DMS114 treated with DMSO at 0.1 percent for 48 hours (cell line): ENCODE measurements around the gene INTS11.
"Not testable (repeated sequence)": the region's sequence is repeated elsewhere in the genome, so short reads cannot be mapped to it uniquely, and the experiment has no call there.

Experiments
- DNase-seq: peaks from one replicate; lab custom pipeline; 2025; ENCODE audit not compliant: unreplicated experiment; lab: John Stamatoyannopoulos, UW

INTS11 gene

DNA sequence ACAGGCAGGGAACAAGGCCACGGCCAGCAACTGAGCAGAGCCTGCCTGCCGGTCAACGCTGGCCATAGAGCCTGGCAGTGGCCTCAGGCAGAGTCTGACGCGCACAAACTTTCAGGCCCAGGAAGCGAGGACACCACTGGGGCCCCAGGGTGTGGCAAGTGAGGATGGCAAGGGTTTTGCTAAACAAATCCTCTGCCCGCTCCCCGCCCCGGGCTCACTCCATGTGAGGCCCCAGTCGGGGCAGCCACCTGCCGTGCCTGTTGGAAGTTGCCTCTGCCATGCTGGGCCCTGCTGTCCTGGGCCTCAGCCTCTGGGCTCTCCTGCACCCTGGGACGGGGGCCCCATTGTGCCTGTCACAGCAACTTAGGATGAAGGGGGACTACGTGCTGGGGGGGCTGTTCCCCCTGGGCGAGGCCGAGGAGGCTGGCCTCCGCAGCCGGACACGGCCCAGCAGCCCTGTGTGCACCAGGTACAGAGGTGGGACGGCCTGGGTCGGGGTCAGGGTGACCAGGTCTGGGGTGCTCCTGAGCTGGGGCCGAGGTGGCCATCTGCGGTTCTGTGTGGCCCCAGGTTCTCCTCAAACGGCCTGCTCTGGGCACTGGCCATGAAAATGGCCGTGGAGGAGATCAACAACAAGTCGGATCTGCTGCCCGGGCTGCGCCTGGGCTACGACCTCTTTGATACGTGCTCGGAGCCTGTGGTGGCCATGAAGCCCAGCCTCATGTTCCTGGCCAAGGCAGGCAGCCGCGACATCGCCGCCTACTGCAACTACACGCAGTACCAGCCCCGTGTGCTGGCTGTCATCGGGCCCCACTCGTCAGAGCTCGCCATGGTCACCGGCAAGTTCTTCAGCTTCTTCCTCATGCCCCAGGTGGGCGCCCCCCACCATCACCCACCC, 6.9 kb upstream of the INTS11 start, which contains the start of gene TAS1R3:
TSS of gene TAS1R3 (plus strand) at position 213 of the 898 bp plus-strand sequence. CDS start at position 279, 66 bp downstream.
- DNase-seq = no peak

DNA sequence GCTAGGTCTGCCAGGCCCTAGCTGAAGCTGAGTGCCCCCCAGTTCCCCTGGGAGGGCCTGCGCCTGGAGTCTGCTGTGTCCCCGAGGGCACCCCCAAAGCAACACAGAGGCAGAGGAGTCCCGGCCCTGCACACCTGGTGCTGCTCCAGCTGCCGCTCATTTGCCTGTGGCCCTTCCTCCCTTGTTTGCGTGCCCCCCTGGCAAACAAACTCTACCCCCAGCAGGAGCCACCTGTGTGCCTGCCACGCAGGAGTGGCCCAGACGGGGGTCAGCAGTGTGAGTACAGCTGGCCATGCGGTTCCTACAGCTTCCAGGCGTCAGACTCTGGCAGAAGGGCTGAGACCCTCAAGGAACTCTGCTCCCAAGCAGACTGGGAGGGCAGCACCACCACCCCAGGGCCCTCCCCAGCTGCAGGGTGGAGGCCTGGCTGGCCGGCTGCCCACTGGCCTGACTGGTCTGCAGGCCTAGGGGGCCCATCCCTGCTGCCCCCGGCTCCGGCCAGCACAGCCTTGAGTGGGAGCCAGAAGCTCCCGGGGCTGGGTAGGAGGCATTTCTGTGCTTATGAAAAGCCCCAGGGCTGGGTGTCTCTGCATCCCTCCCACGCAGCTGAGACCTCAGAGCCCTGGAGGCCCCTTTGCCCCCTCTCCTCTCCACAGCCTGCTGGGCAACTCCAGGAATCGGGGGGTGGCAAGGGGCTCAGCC, 6.1 kb upstream of the INTS11 start:
- no peak for DNase-seq

DNA sequence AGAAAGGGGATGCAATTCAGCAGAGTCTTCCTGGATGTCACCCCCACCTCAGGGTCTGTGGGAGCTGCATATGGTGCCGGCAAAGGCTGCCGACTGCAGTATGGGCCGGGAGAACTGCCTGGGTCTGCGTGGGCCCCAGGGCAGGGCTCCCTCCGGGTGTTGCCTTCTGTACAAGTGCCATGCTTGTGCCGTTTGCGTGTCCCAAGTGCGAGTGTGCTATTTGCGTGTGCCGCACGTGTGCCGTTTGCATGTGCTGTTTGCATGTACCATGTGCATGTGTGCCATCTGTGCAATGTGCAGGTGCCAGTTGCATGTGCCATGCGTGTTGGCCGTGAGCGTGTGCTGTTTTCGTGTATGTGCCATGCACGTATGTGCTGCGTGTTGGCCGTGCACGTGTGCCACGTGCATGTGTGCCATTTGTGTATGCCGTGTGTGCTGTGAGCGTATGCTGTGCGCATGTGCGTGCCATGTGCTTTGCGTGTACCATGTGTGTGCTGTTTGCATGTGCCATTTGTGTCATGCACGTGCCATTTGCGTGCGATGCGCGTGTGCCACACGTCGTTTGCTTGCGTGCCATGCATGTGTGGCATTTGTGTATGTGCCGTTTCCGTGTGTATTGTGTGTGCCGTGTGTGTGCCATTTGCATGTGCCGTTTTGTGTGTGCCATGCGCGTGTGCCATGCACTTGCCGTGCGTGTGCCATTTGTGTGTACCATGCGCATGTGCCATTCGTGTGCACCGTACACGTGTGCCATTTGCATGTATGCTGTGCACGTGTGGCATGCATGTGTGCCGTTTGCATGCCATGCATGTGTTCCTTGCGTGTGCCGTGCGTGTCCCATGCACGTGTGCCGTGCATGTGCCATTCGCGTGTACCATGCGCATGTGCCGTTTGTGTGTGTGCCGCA, 5.1 kb upstream of the INTS11 start:
- no peak for DNase-seq

DNA sequence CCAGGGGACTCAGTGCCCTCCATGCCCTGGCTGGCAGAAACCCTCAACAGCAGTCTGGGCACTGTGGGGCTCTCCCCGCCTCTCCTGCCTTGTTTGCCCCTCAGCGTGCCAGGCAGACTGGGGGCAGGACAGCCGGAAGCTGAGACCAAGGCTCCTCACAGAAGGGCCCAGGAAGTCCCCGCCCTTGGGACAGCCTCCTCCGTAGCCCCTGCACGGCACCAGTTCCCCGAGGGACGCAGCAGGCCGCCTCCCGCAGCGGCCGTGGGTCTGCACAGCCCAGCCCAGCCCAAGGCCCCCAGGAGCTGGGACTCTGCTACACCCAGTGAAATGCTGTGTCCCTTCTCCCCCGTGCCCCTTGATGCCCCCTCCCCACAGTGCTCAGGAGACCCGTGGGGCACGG, 3.8 kb upstream of the INTS11 start:
- no peak for DNase-seq

DNA sequence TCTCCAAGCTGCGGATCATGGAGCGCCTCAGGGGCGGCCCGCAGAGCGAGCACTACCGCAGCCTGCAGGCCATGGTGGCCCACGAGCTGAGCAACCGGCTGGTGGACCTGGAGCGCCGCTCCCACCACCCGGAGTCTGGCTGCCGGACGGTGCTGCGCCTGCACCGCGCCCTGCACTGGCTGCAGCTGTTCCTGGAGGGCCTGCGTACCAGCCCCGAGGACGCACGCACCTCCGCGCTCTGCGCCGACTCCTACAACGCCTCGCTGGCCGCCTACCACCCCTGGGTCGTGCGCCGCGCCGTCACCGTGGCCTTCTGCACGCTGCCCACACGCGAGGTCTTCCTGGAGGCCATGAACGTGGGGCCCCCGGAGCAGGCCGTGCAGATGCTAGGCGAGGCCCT, 2.8 kb upstream of the INTS11 start:
- no peak for DNase-seq

DNA sequence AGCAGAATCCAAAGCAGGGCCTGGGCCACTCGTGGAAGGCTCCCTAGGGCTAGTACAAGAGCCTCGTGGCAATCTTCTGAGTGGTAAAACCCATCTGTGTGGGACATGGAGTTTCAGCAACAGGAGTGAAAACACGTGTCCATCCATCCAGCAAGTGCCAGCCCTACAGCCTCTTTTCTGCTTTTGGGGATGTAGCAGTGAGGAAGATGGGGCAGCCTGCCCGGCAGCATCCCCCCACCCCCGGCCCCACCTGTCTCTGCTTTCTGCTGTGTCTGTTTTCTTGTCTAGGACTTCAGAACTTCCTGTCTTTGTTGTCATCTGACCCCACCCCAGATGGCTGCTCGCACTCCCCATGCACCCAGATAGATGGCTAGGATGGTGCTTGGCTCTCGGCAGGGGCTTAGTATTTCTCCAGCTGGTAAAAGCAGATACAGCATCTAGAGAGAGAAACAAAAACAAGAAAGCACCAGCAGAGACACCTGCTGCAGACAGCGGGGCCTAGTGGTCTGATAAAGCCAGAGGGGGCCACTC, 1.7 kb upstream of the INTS11 start:
- DNase-seq = no peak

DNA sequence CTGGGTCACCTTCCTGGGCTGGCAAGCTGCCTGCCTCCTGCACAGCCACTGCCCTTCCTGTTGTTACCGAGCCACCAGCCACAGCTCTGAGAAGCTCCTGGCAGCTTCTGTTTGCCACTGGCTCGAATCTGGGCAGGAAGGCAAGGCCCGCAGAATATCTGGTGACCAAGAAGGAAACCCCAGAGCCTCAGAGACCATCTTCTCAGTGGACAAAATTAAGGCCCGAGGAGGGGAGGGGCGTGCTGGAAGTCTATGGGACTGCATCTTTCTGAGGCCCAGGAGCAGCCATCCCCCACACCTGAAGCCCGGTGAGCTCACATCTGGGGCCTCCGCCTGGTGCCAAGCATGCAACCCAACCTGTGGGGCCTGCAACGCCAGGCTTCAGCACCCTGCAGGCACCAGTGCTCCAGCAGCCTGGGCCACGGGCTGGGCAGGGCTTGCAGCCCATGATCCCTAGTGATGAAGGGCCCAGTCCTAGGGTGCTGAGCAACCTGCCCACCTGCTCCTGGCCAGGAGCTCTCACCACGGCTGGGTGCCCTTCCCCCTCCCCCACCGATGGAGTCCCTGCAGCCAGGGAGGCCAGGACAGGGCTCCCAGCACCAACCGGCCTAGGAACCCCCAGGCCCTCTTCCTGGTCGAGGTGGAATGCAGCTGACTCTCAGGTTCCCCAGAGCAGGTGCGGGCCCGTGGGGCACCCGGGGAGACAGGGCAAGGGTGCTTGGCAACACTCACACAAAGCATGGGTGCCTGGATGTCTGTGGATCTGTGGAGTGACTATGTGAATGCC, 1.0 kb upstream of the INTS11 start:
- DNase-seq = no peak

DNA sequence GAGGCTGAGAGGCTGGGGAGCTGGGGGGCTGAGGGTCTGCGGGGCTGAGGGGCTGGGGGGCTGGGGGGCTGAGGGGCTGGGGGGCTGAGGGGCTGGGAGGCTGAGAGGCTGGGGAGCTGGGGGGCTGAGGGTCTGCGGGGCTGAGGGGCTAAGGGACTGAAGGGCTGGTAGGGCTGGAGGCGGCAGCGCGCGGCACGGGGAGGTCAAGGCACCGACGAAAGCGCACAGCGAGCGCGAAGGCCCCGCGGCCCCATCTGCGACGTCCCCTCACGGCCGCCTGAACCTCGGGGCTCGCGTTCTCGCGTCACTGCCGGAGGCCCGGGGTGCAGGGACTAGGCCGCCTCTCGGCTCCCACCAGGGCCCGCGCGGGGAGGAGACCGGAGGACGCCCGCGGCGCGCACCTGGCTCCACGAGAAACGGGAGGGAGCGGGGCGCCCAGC, 356 bp downstream of the INTS11 start:
- no peak for DNase-seq

DNA sequence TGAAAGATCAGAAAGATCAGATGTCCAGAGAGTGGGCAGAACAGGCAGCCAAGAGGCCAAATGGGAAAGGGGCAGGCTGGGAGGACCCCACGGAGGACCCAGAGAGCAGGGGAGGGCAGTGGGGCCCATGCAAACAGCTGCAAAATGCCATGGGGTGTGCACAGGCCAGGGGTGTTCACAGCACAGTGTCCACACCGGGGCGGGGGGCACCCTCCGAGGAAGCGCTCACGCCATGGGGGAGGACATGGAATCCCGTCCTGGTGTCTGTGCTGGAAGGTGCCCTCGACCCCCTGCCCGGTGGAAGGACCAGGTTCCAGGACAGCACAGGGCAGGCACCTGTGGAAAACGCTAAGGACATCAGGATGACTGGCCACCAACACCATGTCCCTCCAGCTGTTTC, 1.5 kb downstream of the INTS11 start:
- no peak for DNase-seq

DNA sequence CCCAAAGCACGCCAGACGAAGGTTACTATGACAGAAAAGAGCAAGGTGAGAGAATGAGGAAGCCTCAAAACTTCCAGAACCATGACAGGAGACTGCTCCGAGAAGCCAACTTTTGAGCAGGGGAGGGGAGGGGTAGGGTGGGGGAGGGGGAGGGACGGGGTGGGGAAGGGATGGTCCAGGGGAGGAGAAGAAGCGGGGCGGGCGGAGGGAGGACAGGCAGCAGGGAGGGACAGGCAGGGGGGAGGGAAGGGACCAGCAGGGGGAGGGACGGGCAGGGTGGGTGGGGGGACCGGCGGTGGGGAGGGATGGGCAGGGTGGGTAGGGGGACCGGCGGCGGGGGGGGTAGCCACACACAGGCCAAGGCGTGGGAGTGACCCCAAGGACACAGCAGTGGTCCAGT, 2.0 kb downstream of the INTS11 start:
- DNase-seq = no peak

DNA sequence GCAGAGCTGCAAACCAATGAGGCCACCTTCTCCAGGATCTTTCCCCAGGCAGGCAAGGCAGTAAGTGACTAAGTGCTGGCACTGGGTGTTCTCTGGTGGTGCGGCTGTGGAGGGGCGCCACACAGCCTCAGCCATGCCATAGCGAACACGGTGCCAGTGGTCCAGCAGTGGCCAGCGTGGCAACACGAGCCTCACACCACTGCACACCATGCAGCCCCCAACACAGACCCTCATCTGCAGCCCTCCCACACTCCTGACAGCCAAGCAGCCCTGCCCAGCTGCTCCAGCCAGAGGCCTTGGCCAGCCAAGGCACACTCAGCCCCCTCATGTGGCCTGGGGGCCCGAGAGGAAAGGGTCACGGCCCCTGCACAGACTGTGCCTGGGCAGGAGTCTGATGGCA, 3.0 kb downstream of the INTS11 start:
- DNase-seq = no peak

DNA sequence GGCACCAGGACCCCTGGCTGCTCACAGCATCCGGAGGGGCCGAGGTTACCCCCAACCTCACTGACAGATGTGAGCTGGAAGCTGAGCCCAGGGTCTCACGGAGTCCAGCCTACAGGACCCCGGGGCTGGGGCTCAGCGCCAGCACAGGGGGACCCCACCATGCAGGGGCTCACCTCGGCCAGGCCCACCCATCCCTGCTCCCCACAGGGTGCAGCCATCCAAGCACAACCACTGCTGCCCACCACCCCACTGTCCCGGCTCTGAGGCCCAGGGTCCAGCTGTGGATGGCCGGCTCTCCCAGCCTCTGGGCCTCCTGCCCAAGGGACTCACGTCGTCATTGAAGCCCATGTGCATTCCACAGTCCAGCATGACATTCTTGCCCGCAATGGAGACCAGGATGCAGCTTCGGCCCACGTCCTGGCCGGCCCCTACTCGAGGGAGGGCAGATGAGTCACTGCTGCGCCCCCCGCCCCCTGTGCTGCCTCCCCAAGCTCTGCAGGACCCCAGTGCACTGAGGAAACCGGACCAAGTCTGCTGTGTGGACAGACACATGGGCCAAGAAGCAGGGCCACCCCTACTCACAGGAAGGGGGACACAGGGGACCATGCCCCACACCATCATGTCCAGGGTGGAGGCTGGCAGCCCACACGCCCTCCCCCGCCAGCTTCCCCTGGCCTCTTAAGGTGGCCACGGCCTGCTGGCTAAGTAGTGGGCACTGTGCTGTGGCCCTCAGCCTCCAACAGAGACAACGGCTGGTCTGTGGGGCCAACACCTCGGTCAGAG, 3.6 kb downstream of the INTS11 start:
- DNase-seq = no peak

DNA sequence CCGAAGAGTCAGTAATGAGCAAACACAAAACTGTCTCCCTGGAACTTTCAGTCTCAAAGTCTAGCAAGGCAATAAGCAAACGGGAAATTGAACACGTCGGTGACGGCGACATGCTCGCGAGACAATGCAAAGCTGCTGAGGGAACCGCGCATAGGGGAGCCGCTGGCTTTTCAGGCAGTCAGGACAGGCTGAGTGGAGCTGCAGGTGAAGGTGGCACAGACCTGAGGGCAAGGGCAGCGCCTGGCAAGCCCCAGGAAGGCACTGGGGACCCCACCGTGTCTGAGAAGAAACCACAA, 4.9 kb downstream of the INTS11 start:
- no peak for DNase-seq

DNA sequence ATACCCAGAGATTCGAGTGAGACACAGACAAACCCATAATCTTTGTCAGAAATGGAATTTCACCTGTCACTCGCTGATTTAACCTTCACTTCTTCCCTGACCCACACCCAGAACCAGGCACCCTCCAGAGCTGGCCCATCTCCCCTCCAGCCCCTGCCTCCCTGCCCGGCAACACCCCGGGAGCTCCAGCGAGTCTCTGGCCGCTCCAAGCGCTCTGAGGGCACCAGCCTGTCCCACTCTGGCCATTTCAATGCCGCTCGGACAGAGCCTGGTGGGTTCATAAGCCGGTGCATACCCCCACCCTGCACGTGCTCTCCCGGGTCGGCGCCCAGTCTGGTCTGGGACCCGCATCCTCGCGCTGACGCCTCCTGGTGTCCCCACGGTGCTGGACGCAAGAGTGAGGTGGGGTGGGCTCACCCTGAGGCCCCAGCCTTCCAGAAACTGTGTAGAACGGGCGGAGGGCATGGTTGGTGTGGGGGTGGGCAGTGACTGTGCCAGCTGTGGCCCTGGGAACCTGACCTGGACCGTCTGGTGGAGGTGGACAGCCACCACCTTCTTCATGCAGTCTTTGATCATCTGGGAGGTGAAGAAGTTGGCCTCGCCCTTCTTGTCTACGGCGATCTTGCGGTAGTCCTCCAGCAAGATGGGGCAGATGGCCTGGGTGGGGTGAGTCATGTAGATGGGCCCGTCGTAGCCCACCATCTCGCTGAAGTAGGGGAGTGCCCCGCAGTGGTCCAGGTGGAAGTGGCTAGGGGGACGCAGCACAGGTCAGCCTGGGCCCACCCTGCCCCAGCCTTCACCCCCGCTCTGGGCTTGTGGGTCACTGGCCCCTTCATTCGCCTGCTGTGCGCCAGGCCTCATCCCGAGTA, 5.4 kb downstream of the INTS11 start:
- DNase-seq = no peak

DNA sequence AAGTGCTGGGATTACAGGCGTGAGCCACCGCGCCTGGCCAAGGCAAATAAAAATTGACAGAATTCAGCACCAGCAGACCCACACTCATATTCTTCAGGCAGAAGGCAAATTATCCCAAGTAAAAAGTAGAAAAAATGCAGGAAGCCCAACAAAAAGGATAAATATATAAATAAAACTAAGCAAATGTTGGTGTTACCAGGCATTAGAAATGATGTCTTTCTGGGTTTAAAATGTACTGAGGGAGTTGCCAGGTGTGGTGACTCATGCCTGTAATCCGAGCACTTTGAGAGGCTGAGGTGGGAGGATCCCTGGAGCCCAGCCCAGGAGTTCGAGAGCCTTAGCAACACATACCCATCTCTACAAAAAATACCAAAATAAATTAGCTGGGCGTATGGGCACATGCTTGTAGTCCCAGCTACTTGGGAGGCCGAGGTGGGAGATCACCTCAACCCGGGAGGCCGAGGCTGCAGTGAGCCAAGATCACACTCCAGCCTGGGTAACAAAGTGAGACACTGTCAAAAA, 6.3 kb downstream of the INTS11 start:
- no peak for DNase-seq

DNA sequence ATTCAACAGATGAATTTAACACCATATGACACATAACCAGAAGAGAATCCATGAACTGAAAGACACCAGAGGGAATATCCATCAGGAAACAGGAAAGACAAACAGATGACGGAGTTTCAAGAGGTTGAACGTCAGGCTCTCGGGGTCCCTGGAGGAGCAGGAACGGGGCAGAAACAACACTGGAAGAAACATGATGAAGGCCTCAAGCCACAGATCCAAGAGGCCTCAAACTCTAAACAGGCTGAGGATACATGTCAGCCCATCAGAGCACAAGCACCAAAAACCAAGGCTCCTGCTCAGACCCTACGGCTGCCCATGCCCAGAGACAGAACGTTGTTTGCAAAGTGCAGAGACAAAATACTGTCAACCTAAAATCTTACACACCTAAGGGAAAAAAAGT, 7.0 kb downstream of the INTS11 start:
- DNase-seq = no peak

DNA sequence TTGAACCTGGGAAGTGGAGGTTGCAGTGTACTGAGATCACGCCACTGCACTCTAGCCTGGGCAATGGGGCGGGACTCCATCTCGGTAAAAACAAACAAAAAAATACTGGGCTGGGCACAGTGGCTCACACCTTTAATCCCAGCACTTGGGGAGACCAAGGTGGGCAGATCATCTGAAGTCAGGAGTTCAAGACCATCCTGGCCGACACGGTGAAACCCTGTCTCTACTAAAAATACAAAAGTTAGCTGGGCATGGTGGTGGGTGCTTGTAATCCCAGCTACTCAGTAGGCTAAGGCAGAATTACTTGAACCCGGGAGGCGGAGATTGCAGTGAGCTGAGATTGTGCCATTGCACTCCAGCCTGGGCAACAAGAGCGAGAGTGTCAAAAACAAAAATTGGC, 8.3 kb downstream of the INTS11 start:
- DNase-seq = not testable (repeated sequence)

DNA sequence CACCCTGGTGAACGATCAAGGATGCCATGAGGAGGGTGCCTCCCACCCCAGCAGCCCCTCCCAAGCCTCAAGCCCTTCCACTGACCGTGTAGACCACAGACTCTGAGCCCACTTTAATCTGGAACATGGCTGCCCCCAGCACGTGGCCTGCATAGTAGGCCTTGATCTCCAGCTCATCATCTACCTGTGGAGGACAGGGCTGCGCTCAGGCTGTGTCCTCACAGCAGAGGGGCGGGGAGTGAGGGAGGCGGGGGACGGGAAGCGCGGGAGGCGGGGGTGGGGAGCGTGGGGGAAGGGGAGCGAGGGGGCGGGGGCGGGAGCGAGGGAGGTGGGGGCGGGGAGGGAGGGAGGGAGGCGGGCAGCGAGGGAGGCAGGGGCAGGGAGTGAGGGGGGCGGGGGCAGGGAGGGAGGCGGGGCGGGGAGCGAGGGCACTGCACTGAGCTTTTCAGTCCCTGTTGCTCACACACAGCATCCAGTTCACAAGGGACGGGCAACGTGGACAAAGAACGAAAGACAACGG, 9.0 kb downstream of the INTS11 start:
- DNase-seq = no peak
